ENCODE data around the gene BLOC1S3. TPM values are rescaled to one million over a fixed set of nuclear protein-coding genes. Genes with fewer than 3 reads are reported as not detected.

BLOC1S3 gene
- total RNA-seq, 1 donor from 2014 or later: 3.5 TPM

- H3K27ac ChIP-seq (replicated peaks): peak overlapping the region; percentile 77
- no peaks in the 10 kb centered on the region for H3K36me3 ChIP-seq
- H3K9me3 ChIP-seq (replicated peaks): no peaks in the 10 kb centered on the region
- H3K4me1 ChIP-seq: peaks cover 27% of the 10 kb centered on the region
- intact Hi-C loops (cut with micrococcal nuclease): no loop called here
- TF ChIP-seq, protein P1, sequence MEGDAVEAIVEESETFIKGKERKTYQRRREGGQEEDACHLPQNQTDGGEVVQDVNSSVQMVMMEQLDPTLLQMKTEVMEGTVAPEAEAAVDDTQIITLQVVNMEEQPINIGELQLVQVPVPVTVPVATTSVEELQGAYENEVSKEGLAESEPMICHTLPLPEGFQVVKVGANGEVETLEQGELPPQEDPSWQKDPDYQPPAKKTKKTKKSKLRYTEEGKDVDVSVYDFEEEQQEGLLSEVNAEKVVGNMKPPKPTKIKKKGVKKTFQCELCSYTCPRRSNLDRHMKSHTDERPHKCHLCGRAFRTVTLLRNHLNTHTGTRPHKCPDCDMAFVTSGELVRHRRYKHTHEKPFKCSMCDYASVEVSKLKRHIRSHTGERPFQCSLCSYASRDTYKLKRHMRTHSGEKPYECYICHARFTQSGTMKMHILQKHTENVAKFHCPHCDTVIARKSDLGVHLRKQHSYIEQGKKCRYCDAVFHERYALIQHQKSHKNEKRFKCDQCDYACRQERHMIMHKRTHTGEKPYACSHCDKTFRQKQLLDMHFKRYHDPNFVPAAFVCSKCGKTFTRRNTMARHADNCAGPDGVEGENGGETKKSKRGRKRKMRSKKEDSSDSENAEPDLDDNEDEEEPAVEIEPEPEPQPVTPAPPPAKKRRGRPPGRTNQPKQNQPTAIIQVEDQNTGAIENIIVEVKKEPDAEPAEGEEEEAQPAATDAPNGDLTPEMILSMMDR (IDR thresholded peaks at IDR 0.05; ENCODE audit: borderline replicate concordance): no peak
- peak overlapping the region; percentile 9 for H3K4me3 ChIP-seq
- peak; percentile 71 for DNase-seq
- peaks cover 60% of the 10 kb centered on the region for H3K27me3 ChIP-seq (ENCODE audit: low read depth)
Measured at GRCh38 chr19:45211751-45212381, 33.3 kb downstream of the BLOC1S3 start.

GRCh38 chr19:45213031-45213430, 34.4 kb downstream of the BLOC1S3 start:
- Histone ChIP-seq H3K4me1 (peaks cover 32% of the 10 kb centered on the region), H3K27me3 (ENCODE audit: low read depth) (peaks cover 72% of the 10 kb centered on the region), H3K36me3 (no peaks in the 10 kb centered on the region), H3K9me3 (replicated peaks) (no peaks in the 10 kb centered on the region), H3K27ac (replicated peaks) (peak overlapping the region; percentile 77), H3K4me3 (no peak overlapping the region)
- intact Hi-C loops (cut with micrococcal nuclease): no loop called here
- no peak for DNase-seq
- TF ChIP-seq, protein P1 (IDR thresholded peaks at IDR 0.05; ENCODE audit: borderline replicate concordance): no peak

DNA sequence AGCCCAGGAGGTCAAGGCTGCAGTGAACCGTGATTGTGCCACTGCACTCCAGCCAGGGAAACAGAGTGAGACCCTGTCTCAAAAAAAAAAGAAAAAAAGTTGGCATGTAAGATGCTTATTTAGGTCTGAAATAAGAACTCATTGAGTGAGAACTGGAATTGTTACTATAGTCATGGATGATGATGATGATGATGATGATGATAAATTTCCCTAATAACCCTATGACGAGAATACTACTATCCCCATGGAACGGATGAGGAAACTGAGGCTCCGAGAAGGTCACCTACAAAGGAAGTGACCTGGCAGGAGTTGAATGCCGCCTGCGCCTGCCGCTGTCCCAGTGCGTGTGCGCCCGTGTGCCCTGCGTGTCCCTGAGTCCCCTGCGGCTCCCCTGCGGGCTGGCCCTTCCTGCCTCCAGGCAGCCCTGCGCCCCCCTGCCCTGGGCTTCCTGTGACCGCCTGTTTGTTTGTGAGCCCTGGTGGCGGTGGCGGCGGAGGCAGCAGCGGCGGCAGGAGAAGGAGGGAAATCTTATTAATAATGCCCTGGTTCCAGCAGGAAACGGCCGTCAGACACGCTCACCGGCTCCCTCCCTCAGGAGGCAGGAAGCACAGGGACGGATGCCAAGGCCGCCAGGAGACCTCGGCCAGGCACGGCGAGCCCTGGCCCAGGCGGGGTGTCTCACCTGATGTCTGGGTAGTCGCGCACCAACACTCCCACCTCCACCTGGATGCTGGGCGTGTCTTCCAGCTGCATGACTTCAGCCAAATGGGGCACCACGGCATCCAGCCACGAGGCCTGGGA, 37.0 kb downstream of the BLOC1S3 start:
- peaks cover 32% of the 10 kb centered on the region for H3K4me1 ChIP-seq

GRCh38 chr19:45216667-45217066, 38.1 kb downstream of the BLOC1S3 start:
- no peak for DNase-seq
- TF ChIP-seq, protein P1 (IDR thresholded peaks at IDR 0.05; ENCODE audit: borderline replicate concordance): no peak
- H3K4me1 ChIP-seq: peaks cover 32% of the 10 kb centered on the region
- H3K27me3 ChIP-seq (ENCODE audit: low read depth): peaks cover 69% of the 10 kb centered on the region
- H3K9me3 ChIP-seq (replicated peaks): no peaks in the 10 kb centered on the region
- no peaks in the 10 kb centered on the region for H3K36me3 ChIP-seq
- H3K27ac ChIP-seq (replicated peaks): no peak overlapping the region
- intact Hi-C loops (cut with micrococcal nuclease): no loop called here
- H3K4me3 ChIP-seq: no peak overlapping the region

More for the DNA sequence above, 37.0 kb downstream of the BLOC1S3 start:
- H3K4me3 ChIP-seq: peak overlapping the region; percentile 33
- no peaks in the 10 kb centered on the region for H3K9me3 ChIP-seq (replicated peaks)
- intact Hi-C loops (cut with micrococcal nuclease): no loop called here
- DNase-seq: no peak
- TF ChIP-seq, protein P1 (IDR thresholded peaks at IDR 0.05; ENCODE audit: borderline replicate concordance): no peak
- H3K36me3 ChIP-seq: no peaks in the 10 kb centered on the region
- peak overlapping the region; percentile 30 for H3K27ac ChIP-seq (replicated peaks)
- peaks cover 78% of the 10 kb centered on the region for H3K27me3 ChIP-seq (ENCODE audit: low read depth)

DNA sequence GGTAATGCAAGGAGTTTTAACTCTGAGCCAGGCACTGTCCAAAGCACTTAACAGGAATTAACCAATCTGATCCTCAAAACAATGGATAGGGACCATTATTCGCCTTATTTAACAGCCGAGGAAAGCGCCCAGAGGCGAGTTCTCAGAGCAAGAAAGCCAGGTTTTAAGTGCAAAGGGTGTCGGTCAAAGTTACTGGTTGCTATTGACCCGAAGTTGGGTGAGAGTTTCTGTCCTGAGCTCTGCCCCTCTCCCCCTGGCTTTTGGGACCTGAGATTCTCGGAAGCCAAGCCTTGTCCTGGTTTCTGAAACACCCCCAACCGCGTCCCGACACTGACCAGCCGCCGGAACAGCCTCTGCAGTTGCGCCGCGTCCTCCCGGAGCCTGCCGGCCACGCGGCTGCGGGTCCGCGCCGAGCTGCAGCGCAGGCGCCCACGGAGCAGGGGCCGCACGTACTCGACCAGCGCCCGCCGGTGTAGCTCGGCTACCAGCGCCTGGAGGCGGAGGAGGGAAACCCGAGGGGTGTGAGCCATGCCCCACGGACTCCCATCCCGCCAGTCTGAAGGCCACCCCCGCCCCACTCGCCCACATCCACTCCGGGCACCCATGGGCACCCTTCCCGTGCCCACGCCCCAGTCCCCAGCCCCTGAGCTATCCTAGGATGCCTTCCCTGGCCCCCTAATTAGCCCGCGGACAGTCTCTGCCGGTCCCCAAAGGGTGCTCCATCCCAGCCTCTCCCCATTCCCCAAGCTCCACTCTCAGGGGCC, 38.8 kb downstream of the BLOC1S3 start:
- intact Hi-C loops (cut with micrococcal nuclease): no loop called here
- no peak for DNase-seq

More for the DNA sequence above, 38.8 kb downstream of the BLOC1S3 start:
- peak overlapping the region; percentile 33 for H3K4me3 ChIP-seq
- H3K36me3 ChIP-seq: no peaks in the 10 kb centered on the region
- TF ChIP-seq, protein P1 (IDR thresholded peaks at IDR 0.05; ENCODE audit: borderline replicate concordance): no peak
- H3K27ac ChIP-seq (replicated peaks): no peak overlapping the region
- peaks cover 63% of the 10 kb centered on the region for H3K27me3 ChIP-seq (ENCODE audit: low read depth)
- peaks cover 27% of the 10 kb centered on the region for H3K4me1 ChIP-seq
- H3K9me3 ChIP-seq (replicated peaks): no peaks in the 10 kb centered on the region
